NB4 (cell line): ENCODE results near the gene AHCTF1.

Experiments used
- CTCF ChIP-seq: IDR thresholded peaks from one replicate; pipeline ENCODE4 v1.5.1; 2012; ENCODE audit warnings: low read depth, low read length
- MYC ChIP-seq: IDR thresholded peaks from 2 replicates; pipeline ENCODE4 v1.6.1; 2011; ENCODE audit warnings: low read depth, low read length
- POLR2A ChIP-seq: IDR thresholded peaks from 2 replicates; pipeline ENCODE4 v1.6.1; 2011; ENCODE audit warnings: mild to moderate bottlenecking; ENCODE audit not compliant: insufficient read length; ENCODE audit errors: extremely low read depth

- no peak for TF ChIP-seq CTCF
- no peak for TF ChIP-seq POLR2A
- TF ChIP-seq MYC, result peak; percentile 80
Observed at GRCh38 chr1:246930830-246931548, 759 bp downstream of the AHCTF1 start.
